Measurements from ENCODE around the gene DCST1.

- TF ChIP-seq CTCF (IDR thresholded peaks at IDR 0.05) (no peak), POLR2A (IDR thresholded peaks at IDR 0.05) (no peak)
These were observed 45.3 kb upstream of the DCST1 start for GRCh38 chr1:154988058-154988954.

Data from esophagus squamous epithelium (tissue), 4 donors.